ENCODE measurements around the gene LDLRAD2. TPM values are rescaled to one million over a fixed set of nuclear protein-coding genes. Genes with fewer than 3 reads are reported as not detected.
A peak's percentile ranks its signal among the peaks of the same experiment; 100 is the strongest.

LDLRAD2 gene
- total RNA-seq, 1 experiment from 2014 or later, result not detected

GRCh38 chr1:21801100-21801499, 11.0 kb upstream of the LDLRAD2 start:
- DNase-seq (ENCODE audit: unreplicated experiment), result peak; percentile 63
- no TSS peak for BruUV-seq (replicated peaks)
- POLR2A ChIA-PET, result interaction anchor here (0.6 to 1.6 kb wide), 5 partner anchors 18 to 155 kb away, joined by 3 to 5 read pairs (median 3); partner anchors contain the start of gene USP48

GRCh38 chr1:21804536-21804935, 7.5 kb upstream of the LDLRAD2 start:
- H3K4me3 Mint-ChIP-seq (ENCODE audit: unreplicated experiment), result no peak overlapping the region
- no peaks in the 10 kb centered on the region for H3K9me3 Mint-ChIP-seq (ENCODE audit: unreplicated experiment)
- ChIA-PET CTCF (no interaction called here), POLR2A (no interaction called here)
- intact Hi-C loops (cut with micrococcal nuclease), result no loop called here
- H3K36me3 Mint-ChIP-seq (ENCODE audit: insufficient read depth, unreplicated experiment), result no peaks in the 10 kb centered on the region
- no peaks in the 10 kb centered on the region for H3K4me1 Mint-ChIP-seq (ENCODE audit: insufficient read depth, unreplicated experiment)
- DNase-seq (ENCODE audit: unreplicated experiment), result no peak
- no TSS peak for BruUV-seq (replicated peaks)
- H3K27me3 Mint-ChIP-seq (ENCODE audit: insufficient read depth, unreplicated experiment), result no peaks in the 10 kb centered on the region
- TF ChIP-seq, protein P1, sequence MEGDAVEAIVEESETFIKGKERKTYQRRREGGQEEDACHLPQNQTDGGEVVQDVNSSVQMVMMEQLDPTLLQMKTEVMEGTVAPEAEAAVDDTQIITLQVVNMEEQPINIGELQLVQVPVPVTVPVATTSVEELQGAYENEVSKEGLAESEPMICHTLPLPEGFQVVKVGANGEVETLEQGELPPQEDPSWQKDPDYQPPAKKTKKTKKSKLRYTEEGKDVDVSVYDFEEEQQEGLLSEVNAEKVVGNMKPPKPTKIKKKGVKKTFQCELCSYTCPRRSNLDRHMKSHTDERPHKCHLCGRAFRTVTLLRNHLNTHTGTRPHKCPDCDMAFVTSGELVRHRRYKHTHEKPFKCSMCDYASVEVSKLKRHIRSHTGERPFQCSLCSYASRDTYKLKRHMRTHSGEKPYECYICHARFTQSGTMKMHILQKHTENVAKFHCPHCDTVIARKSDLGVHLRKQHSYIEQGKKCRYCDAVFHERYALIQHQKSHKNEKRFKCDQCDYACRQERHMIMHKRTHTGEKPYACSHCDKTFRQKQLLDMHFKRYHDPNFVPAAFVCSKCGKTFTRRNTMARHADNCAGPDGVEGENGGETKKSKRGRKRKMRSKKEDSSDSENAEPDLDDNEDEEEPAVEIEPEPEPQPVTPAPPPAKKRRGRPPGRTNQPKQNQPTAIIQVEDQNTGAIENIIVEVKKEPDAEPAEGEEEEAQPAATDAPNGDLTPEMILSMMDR (IDR thresholded peaks at IDR 0.05; ENCODE audit: unreplicated experiment), result no peak
- no peak overlapping the region for H3K27ac Mint-ChIP-seq (ENCODE audit: low read depth, unreplicated experiment)

More at GRCh38 chr1:21801100-21801499, 11.0 kb upstream of the LDLRAD2 start:
- H3K27me3 Mint-ChIP-seq (ENCODE audit: insufficient read depth, unreplicated experiment), result no peaks in the 10 kb centered on the region
- H3K4me1 Mint-ChIP-seq (ENCODE audit: insufficient read depth, unreplicated experiment), result no peaks in the 10 kb centered on the region
- no peaks in the 10 kb centered on the region for H3K36me3 Mint-ChIP-seq (ENCODE audit: insufficient read depth, unreplicated experiment)
- TF ChIP-seq, protein P1 (IDR thresholded peaks at IDR 0.05; ENCODE audit: unreplicated experiment), result no peak
- intact Hi-C loops (cut with micrococcal nuclease), result no loop called here
- CTCF ChIA-PET, result interaction anchor here (1.0 kb wide), 1 partner anchor 10 kb away, joined by 4 read pairs; no protein-coding TSS in a partner anchor
- H3K27ac Mint-ChIP-seq (ENCODE audit: low read depth, unreplicated experiment), result peak overlapping the region; percentile 39
- H3K4me3 Mint-ChIP-seq (ENCODE audit: unreplicated experiment), result no peak overlapping the region
- no peaks in the 10 kb centered on the region for H3K9me3 Mint-ChIP-seq (ENCODE audit: unreplicated experiment)

DNA sequence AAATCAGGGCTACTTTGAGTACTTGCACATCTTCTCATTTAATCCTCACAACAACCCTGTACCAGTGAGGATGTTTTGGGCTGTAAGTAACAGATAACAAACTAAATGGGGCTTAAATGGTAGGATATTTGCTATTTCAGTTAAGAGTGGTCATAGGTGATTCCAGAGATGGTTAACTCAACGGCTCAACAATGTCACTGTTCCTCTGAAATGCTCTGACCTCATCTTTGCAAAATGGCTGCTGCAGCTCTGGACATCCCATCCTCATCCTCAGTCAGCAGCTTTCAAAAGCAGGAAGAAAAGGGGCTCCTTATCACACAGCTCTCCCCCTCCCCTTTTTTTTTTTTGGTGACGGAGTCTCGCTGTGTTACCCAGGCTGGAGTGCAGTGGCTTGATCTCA, 1.5 kb downstream of the LDLRAD2 start:
- CTCF ChIA-PET, result no interaction called here
- no TSS peak for BruUV-seq (replicated peaks)
- H3K4me1 Mint-ChIP-seq (ENCODE audit: insufficient read depth, unreplicated experiment), result peaks cover 8% of the 10 kb centered on the region
- TF ChIP-seq, protein P1 (IDR thresholded peaks at IDR 0.05; ENCODE audit: unreplicated experiment), result no peak
- no peaks in the 10 kb centered on the region for H3K36me3 Mint-ChIP-seq (ENCODE audit: insufficient read depth, unreplicated experiment)
- H3K27ac Mint-ChIP-seq (ENCODE audit: low read depth, unreplicated experiment), result no peak overlapping the region
- POLR2A ChIA-PET, result interaction anchor here (1.0 kb wide), 1 partner anchor 31 kb away, joined by 4 read pairs; the partner anchor contains the start of gene USP48
- no peaks in the 10 kb centered on the region for H3K27me3 Mint-ChIP-seq (ENCODE audit: insufficient read depth, unreplicated experiment)
- H3K9me3 Mint-ChIP-seq (ENCODE audit: unreplicated experiment), result no peaks in the 10 kb centered on the region
- intact Hi-C loops (cut with micrococcal nuclease), result no loop called here
- H3K4me3 Mint-ChIP-seq (ENCODE audit: unreplicated experiment), result no peak overlapping the region
- no peak for DNase-seq (ENCODE audit: unreplicated experiment)

GRCh38 chr1:21814241-21814918, 2.3 kb downstream of the LDLRAD2 start:
- H3K4me1 Mint-ChIP-seq (ENCODE audit: insufficient read depth, unreplicated experiment), result peaks cover 8% of the 10 kb centered on the region
- no peak for DNase-seq (ENCODE audit: unreplicated experiment)
- no peaks in the 10 kb centered on the region for H3K27me3 Mint-ChIP-seq (ENCODE audit: insufficient read depth, unreplicated experiment)
- BruUV-seq (replicated peaks), result no TSS peak
- intact Hi-C loops (cut with micrococcal nuclease), result no loop called here
- H3K9me3 Mint-ChIP-seq (ENCODE audit: unreplicated experiment), result no peaks in the 10 kb centered on the region
- no peak overlapping the region for H3K4me3 Mint-ChIP-seq (ENCODE audit: unreplicated experiment)
- POLR2A ChIA-PET, result no interaction called here
- H3K27ac Mint-ChIP-seq (ENCODE audit: low read depth, unreplicated experiment), result no peak overlapping the region
- CTCF ChIA-PET, result no interaction called here
- H3K36me3 Mint-ChIP-seq (ENCODE audit: insufficient read depth, unreplicated experiment), result no peaks in the 10 kb centered on the region
- TF ChIP-seq, protein P1 (IDR thresholded peaks at IDR 0.05; ENCODE audit: unreplicated experiment), result no peak
